Measurements from ENCODE around the gene VAV2.

The VAV2 gene

DNA sequence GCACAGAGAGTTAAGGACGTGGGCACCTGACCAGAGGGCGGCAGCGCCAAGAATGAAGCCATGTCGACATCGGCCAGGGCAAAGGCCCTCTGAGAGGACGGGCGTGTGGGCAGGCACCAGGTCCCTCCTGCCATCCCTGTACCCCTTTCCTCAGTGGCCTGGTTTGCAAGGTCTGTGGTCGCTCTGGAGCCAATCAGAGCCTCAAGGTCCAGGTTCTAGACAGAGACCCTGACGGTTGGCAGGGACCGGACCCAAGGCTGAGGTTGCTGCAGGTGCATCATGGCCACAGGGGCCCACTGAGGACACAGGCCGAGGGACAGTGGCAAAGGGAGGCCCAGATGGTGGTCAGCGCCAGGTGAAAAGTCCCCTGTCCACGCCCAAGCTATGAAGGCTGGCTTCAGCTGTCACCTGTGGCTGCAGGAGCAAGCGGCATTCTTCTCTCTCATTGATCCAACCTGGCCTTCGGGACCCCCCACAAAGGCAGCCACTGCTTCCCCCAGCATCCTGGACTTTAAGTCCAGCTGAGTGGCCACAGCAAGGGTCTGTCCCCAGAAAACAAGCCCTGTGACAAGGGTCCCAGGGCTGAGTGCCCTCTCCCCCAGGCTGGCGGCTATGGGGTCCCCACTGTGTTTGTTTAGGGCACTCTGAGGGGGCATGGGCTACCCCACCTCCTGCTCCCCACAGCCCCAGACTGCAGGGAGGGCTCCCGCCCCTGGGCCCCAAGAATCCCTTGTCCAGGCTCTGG lies 48.9 kb downstream of the VAV2 start:
- TF ChIP-seq TEAD4 (IDR thresholded peaks at IDR 0.05) (no peak), TCF12 (IDR thresholded peaks at IDR 0.05; ENCODE audit: low read depth) (no peak), ZBTB7A (IDR thresholded peaks at IDR 0.05; ENCODE audit: low read depth) (no peak), CEBPB (IDR thresholded peaks at IDR 0.05) (no peak), FOXM1 (IDR thresholded peaks at IDR 0.05; ENCODE audit: borderline replicate concordance, low read depth) (no peak), CREB1 (IDR thresholded peaks at IDR 0.05; ENCODE audit: low read depth) (no peak), TAF1 (IDR thresholded peaks at IDR 0.05; ENCODE audit: low read depth) (no peak), NFIC (IDR thresholded peaks at IDR 0.05) (no peak), EP300 (IDR thresholded peaks at IDR 0.05; ENCODE audit: borderline replicate concordance) (no peak), RAD21 (IDR thresholded peaks at IDR 0.05; ENCODE audit: low read depth) (no peak)
- TF ChIP-seq, protein P1, sequence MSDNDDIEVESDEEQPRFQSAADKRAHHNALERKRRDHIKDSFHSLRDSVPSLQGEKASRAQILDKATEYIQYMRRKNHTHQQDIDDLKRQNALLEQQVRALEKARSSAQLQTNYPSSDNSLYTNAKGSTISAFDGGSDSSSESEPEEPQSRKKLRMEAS (IDR thresholded peaks at IDR 0.05) = no peak
- TF ChIP-seq, protein P2, sequence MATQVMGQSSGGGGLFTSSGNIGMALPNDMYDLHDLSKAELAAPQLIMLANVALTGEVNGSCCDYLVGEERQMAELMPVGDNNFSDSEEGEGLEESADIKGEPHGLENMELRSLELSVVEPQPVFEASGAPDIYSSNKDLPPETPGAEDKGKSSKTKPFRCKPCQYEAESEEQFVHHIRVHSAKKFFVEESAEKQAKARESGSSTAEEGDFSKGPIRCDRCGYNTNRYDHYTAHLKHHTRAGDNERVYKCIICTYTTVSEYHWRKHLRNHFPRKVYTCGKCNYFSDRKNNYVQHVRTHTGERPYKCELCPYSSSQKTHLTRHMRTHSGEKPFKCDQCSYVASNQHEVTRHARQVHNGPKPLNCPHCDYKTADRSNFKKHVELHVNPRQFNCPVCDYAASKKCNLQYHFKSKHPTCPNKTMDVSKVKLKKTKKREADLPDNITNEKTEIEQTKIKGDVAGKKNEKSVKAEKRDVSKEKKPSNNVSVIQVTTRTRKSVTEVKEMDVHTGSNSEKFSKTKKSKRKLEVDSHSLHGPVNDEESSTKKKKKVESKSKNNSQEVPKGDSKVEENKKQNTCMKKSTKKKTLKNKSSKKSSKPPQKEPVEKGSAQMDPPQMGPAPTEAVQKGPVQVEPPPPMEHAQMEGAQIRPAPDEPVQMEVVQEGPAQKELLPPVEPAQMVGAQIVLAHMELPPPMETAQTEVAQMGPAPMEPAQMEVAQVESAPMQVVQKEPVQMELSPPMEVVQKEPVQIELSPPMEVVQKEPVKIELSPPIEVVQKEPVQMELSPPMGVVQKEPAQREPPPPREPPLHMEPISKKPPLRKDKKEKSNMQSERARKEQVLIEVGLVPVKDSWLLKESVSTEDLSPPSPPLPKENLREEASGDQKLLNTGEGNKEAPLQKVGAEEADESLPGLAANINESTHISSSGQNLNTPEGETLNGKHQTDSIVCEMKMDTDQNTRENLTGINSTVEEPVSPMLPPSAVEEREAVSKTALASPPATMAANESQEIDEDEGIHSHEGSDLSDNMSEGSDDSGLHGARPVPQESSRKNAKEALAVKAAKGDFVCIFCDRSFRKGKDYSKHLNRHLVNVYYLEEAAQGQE (IDR thresholded peaks at IDR 0.05; ENCODE audit: low read depth) = no peak
- TF ChIP-seq, protein P3, sequence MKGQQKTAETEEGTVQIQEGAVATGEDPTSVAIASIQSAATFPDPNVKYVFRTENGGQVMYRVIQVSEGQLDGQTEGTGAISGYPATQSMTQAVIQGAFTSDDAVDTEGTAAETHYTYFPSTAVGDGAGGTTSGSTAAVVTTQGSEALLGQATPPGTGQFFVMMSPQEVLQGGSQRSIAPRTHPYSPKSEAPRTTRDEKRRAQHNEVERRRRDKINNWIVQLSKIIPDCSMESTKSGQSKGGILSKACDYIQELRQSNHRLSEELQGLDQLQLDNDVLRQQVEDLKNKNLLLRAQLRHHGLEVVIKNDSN (IDR thresholded peaks at IDR 0.05) = no peak

DNA sequence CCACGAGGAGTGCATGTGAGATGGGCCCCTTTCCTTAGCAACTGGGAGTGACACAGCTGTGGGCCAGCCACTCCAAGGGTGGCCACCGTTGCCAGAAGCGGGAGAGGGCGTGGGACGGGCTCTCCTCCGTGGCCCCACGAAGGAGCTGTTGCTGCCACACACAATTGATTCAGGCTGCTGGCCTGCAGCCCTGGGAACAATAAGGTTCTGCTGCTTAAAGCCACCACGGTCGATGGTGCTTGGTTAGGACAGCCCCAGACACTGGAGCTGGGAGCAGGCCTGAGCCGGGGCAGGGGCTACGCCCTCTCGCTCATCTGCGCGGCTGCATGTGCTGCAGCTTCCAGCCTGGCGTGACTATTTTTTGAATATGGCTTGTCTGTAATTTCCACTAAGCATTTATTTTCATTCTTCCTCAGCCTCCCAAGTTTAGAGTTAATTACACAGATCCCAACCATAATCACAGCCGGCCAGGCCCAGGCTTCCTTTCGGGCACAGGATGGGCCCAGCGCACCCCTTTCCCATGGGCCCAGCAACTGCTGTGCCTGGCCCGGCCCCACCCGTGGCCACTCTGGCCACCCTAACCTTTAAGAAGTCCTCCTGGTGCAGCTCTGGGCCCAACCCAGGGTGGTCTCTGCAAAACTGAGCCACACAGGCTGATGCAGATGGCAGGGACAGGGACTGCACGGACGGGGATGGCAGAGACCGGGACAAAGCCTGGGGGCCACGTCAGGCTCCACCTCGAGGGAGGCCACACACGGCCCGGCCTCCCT lies 49.7 kb downstream of the VAV2 start:
- TF ChIP-seq, protein P2 (IDR thresholded peaks at IDR 0.05; ENCODE audit: low read depth) = no peak
- TF ChIP-seq TEAD4 (IDR thresholded peaks at IDR 0.05) (no peak), EGR1 (IDR thresholded peaks at IDR 0.05) (no peak), FOXM1 (IDR thresholded peaks at IDR 0.05; ENCODE audit: borderline replicate concordance, low read depth) (no peak), RAD21 (IDR thresholded peaks at IDR 0.05; ENCODE audit: low read depth) (no peak), NFIC (IDR thresholded peaks at IDR 0.05) (no peak), YY1 (IDR thresholded peaks at IDR 0.05; ENCODE audit: low read depth) (no peak), EP300 (IDR thresholded peaks at IDR 0.05; ENCODE audit: borderline replicate concordance) (no peak), TCF12 (IDR thresholded peaks at IDR 0.05; ENCODE audit: low read depth) (no peak), CREB1 (IDR thresholded peaks at IDR 0.05; ENCODE audit: low read depth) (no peak), ZBTB7A (IDR thresholded peaks at IDR 0.05; ENCODE audit: low read depth) (no peak), CEBPB (IDR thresholded peaks at IDR 0.05) (no peak)
- TF ChIP-seq, protein P1 (IDR thresholded peaks at IDR 0.05) = no peak
- TF ChIP-seq, protein P3 (IDR thresholded peaks at IDR 0.05) = no peak

DNA sequence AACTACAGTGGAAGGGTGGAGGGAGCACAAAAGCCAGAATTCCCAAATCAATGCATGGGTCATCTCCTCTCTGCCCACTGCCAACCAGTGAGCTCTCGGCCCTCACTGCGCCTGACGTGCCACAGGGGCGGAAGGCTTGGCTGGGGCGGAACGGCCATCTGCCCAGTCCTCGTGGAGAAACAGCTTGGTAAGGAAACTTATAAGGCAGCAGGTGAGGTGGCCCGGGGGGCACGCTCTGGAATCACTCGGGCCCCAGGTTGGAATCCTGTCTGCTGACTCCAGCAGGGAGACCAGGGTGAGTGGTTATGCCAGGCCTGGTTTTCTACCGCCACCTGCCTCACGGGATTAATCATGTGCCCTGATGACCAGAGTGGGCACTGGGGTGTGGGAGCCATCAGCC lies 52.3 kb downstream of the VAV2 start:
- TF ChIP-seq CEBPB (IDR thresholded peaks at IDR 0.05) (no peak), NFIC (IDR thresholded peaks at IDR 0.05) (no peak), FOXM1 (IDR thresholded peaks at IDR 0.05; ENCODE audit: borderline replicate concordance, low read depth) (no peak), ZBTB7A (IDR thresholded peaks at IDR 0.05; ENCODE audit: low read depth) (no peak), TEAD4 (IDR thresholded peaks at IDR 0.05) (no peak), TCF12 (IDR thresholded peaks at IDR 0.05; ENCODE audit: low read depth) (no peak), CREB1 (IDR thresholded peaks at IDR 0.05; ENCODE audit: low read depth) (no peak), TAF1 (IDR thresholded peaks at IDR 0.05; ENCODE audit: low read depth) (no peak), YY1 (IDR thresholded peaks at IDR 0.05; ENCODE audit: low read depth) (no peak), EGR1 (IDR thresholded peaks at IDR 0.05) (no peak), EP300 (IDR thresholded peaks at IDR 0.05; ENCODE audit: borderline replicate concordance) (no peak)
- TF ChIP-seq, protein P1 (IDR thresholded peaks at IDR 0.05) = no peak
- TF ChIP-seq, protein P3 (IDR thresholded peaks at IDR 0.05) = no peak

DNA sequence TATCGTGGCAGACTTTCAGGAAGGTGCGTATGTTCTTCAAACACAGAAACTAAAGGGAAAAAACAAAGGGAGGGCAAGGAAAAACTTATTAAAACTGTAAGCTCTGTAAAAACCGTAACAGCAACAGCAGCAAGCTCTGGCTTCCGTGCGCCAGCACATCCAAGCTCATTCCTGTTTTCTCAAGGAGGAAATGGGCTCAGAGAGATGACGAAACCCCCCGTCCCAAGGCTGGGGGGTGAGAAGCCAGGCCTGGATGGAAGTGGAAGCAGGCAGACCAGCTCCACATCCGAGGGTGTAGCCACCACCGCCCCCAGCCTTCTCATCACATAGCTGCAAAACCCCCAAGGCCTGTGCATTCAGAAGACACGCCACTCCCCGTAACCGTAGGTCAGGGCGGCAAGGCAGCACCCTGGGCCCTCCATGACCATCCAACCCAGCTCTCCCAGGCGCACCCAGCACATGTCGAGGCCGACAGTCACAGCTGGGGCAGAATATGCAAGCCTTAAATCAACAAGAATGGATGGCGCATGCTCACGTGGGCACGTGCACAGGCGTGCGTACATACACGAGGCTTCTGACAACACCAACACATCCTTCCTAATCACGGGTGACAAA lies 52.8 kb downstream of the VAV2 start:
- TF ChIP-seq TAF1 (IDR thresholded peaks at IDR 0.05; ENCODE audit: low read depth) = no peak
